Subcutaneous adipose tissue (tissue), 4 donors: ENCODE measurements around the gene ADAMTS14. TPM values are rescaled to one million over a fixed set of nuclear protein-coding genes. Genes with fewer than 3 reads are reported as not detected.

Experiments
- CTCF ChIP-seq: fragments of 450-650 bp; IDR thresholded peaks from one replicate; pipeline ENCODE4 v1.5.1; 2016; ENCODE audit warnings: low read depth, mild to moderate bottlenecking, control low read depth, antibody characterized with exemption, moderate library complexity
- total RNA-seq, 4 donors: library from RNA; depleted of rRNA; stranded (reverse); fragments of >200 nt; gene quantifications; one replicate each; pipeline ENCODE4 v1.1.0, GENCODE V29; 2016

The ADAMTS14 gene
- total RNA-seq, result not detected

DNA sequence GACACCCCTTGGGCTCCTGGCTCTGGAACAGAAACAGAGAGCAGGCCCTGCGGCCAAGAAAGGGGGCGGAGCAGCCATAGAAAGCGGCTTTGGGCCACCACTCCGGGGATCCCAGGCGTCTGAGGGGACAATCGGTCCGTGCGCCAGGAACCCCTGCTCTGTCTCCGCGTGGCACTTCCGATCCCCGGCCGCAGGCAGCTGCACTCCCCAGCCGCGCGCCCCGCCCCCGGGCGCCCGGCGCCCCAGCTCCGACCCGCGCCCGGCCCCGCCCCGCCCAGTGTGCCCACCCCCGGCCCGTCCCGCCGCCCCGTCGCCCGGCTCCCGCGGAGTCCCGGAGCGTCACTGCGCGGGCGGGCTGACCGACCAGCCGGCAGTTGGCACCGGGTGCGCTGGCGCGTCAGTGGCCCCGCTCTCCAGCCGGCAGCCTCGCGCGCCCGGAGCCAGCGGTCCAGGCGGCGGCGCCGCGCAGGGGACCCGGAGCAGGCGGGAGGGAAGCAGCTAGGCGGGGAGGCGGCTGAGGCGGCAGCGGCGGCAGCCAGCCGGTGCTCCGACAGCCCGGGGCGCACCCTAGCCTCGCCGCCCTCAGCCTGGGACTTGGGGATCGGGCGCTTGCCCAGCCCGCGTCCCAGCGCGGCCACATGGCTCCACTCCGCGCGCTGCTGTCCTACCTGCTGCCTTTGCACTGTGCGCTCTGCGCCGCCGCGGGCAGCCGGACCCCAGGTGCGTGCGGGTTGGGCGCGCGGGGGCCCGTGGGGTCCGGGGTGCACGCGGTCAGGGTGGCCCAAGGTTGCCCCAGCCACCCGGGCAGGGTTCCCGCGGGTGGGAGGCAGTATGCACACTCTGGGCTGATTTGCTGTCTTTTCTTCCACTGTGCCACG is at the start of gene ADAMTS14:
ADAMTS14 (plus strand) TSS at position 342 of the 878 bp plus-strand sequence; CDS start at position 639, 297 bp downstream.
- TF ChIP-seq CTCF, result no peak

- no peak for TF ChIP-seq CTCF
Measured at GRCh38 chr10:70622541-70622940, 49.8 kb upstream of the ADAMTS14 start.

DNA sequence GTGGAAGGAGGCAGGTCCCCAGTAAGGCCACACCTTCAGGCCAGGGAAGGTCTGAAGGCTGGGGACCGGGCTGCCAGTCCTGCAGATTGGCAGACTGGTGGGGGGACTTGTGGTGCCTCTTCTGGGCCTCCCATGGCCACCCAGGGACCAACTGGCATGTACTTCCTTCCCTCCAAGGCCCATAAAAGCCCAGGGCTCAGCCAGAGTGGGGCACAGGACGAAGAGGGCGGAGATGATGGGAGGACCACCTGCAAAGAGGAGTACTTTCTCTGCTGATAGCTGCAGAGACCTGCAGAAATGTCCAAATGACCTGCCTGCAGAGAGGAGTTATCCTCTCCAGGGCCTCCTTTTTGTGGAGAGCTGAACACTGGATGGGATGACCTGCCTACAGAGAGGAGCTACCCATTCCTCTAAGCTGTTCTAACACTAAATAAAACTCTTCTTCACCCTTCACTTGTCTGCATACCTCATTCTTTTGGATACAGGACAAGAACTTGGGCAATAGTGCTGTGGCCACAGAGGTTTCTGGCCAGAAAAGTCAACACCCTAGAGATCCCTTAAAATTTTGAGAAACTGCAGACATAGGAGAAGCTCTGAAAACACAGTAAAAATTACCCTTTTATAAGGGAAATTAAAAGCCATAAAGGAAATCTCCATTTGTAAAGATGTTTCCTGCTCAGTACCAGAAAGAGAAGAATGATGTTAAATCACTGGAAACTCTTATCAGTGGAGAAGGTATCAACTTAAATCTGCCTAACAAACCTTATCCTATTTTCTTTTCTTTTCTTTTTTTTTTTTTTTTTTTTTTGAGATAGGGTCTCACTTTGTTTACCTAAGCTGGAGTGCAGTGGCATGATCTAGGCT is 49.1 kb upstream of the ADAMTS14 start:
- no peak for TF ChIP-seq CTCF

DNA sequence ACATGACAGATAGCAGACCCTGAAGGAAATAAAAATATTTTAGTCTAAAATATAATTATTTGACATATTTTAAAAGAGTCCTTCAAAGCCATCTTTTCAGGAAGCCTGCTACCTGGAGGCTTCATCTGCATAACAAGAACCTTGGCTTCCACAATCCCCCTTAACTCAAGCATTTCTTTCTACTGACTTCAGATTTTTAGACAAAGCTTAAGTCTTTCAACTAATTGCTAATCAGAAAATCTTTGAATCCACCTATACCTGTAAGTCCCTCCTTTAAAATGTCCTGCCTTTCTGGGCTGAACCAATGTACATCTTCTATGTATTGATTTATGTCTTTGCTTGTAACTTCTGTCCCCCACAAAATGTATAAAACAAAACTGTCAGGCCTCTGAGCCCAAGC is 46.2 kb upstream of the ADAMTS14 start:
- no peak for TF ChIP-seq CTCF

GRCh38 chr10:70629338-70629737 is 43.0 kb upstream of the ADAMTS14 start:
- TF ChIP-seq CTCF, result no peak

GRCh38 chr10:70634011-70634410 is 38.3 kb upstream of the ADAMTS14 start:
- no peak for TF ChIP-seq CTCF

DNA sequence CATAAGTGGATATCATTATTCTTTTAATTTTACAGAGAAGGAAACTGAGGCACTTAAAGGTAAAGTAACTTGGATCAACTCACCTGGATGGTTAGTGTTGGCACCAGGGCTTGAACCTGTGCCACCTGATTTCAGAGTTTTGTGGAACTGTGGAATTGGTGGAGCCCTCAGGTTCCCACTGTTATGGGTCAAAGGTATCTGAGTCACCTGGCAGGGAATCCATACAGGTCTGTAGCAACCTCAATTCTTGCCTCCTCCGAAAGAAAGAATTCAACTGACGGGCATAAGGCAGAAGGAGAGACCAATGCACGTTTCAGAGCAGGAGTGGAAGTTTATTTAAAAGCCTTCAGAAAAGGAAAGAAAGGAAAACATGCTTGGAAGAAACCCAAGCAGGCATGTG is 25.2 kb upstream of the ADAMTS14 start:
- TF ChIP-seq CTCF, result no peak
